A549 (cell line): ENCODE results near the gene C20orf204.

Experiments
- HDAC2 ChIP-seq: fragments of 200-600 bp; sonication (generic); IDR thresholded peaks from 2 replicates; pipeline ENCODE4 v1.6.1; 2016
- JUN ChIP-seq, 2 experiments: fragments of >200 bp; sonication (Bioruptor Twin); formaldehyde crosslinking; IDR thresholded peaks; 2 replicates in 1 of 2; 3 replicates in 1 of 2; pipeline ENCODE4 v1.6.1; 2016 to 2017
- POLR2A ChIP-seq: IDR thresholded peaks from 2 replicates; pipeline ENCODE4 v1.6.1; 2012; ENCODE audit warnings: mild to moderate bottlenecking, low read length
- RFX5 ChIP-seq: fragments of 450-650 bp; IDR thresholded peaks from 2 replicates; pipeline ENCODE4 v1.7.1; 2014; ENCODE audit warnings: antibody characterized with exemption, mild to moderate bottlenecking, moderate library complexity
- TF ChIP-seq, protein P1 (sequence below): fragments of >200 bp; sonication (Bioruptor Twin); formaldehyde crosslinking; IDR thresholded peaks from 3 replicates; pipeline ENCODE4 v1.5.1; 2016

DNA sequence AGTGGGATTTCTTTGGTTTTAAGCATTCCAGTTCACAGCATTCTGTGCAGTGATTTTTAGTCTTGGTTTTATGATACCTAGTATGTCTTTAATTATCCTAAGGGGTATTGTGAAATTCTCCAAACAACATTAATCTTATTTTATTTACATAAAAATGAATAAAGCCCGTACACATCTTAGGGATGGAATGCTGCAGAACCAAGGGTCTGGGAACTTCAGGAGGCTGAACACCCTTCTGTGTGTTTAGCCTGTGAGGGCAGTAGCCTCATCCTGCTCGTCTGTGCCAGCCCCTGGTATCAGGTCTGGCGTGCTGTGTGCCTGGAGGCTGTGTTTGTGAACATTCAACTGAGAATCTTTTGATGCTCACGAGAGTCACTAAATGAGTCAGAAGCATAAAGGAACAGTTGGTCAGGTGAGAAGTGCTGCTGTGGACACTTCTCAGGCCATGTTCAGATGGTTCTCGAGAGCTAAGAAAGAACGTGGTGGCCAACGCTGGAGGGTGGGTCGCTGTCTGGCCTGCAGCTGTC, 25.2 kb upstream of the C20orf204 start:
- TF ChIP-seq POLR2A (no peak), JUN (IDR thresholded peaks at IDR 0.05) (no peak), HDAC2 (no peak), RFX5 (no peak)
- TF ChIP-seq, protein P1, sequence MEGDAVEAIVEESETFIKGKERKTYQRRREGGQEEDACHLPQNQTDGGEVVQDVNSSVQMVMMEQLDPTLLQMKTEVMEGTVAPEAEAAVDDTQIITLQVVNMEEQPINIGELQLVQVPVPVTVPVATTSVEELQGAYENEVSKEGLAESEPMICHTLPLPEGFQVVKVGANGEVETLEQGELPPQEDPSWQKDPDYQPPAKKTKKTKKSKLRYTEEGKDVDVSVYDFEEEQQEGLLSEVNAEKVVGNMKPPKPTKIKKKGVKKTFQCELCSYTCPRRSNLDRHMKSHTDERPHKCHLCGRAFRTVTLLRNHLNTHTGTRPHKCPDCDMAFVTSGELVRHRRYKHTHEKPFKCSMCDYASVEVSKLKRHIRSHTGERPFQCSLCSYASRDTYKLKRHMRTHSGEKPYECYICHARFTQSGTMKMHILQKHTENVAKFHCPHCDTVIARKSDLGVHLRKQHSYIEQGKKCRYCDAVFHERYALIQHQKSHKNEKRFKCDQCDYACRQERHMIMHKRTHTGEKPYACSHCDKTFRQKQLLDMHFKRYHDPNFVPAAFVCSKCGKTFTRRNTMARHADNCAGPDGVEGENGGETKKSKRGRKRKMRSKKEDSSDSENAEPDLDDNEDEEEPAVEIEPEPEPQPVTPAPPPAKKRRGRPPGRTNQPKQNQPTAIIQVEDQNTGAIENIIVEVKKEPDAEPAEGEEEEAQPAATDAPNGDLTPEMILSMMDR: no peak
